GM21619 (cell line): Measurements from ENCODE around the gene ACTA1.
"Not testable (repeated sequence)": the region's sequence is repeated elsewhere in the genome, so short reads cannot be mapped to it uniquely, and the experiment has no call there.

Source experiments
- ATAC-seq: cut with Tn5 transposase; IDR thresholded peaks from one replicate; pipeline ENCODE4 v1.9.1; 2021; ENCODE audit not compliant: unreplicated experiment

ACTA1 gene

DNA sequence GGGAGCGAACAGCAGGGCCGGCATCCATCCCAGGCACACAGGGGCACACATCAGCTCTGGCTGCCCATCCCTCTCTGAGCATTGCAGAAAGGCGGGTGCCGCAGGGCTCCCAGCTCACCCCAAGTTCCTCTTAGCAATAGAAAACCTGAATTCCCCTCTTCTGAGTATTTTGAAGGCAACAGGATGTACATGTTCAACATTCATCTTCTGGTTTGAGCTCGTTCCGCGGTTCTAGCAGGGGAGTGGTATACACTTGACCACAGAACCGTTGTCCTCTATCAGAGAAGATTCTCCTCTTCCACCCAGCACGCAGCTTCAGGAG is 23.6 kb downstream of the ACTA1 start:
- ATAC-seq, result no peak

DNA sequence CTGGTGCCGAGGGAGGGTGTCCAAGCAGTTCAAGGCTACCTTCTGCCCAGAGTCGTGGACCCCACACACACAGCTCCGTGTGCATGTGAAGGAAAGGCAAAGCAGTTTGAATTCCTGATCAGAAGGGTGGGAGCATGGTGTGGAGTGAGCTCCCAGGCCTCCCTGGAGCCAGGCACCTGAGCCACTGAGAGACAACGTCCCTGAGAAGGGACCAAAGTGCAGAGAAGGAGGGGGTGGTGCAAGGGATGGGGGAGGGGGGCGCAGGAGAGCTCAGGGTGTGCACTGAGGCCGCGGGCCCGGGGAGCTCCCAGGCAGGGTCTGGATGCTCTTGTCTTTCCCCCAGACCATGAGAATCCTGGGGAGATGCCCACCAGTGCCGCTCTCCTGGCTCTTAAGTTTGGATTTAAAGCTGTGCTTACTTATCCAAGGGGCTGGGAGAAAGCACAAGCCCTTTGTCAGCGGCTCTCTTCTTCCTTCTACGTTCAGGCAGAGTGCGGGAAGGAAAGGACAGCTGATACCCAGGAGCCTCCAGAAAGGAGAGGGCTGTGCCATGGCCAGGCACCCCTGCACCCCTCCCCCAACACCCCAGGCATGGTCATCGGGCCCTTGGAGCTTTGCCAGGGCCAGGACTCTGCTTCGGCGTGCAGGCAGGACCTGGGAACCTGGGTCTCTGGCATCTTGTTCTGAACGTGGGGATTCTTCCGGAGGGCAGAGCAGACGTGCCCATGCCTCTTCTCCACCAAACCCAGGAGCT is 24.1 kb downstream of the ACTA1 start:
- no peak for ATAC-seq

DNA sequence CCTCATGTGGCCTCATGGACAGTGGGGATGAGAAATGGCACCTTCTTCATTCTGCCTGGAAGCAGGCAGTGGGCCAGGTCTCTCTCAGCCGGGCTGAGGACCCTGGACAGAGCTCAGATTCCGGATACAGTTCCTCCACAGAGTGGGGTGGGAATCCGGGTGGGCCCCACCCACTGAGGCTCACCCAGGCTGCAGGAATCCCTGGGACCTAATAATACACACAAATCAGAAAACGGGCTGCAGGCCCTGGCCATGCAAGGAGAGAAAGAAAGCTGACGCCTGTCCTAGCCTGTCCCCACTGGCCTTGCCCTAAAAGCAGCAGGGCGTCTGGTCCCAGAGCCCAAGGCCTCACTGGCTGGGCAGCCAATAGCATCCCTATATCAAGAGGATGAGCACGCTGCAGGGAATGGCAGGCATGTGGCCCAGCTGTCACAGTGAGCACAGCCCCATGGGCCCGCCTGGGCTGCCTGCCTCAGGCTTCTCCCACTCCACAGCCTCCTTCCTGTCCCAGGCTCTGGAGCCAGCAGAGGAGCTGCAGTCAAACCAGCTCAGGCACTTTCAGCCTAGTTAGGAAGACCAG is 25.3 kb downstream of the ACTA1 start:
- no peak for ATAC-seq

DNA sequence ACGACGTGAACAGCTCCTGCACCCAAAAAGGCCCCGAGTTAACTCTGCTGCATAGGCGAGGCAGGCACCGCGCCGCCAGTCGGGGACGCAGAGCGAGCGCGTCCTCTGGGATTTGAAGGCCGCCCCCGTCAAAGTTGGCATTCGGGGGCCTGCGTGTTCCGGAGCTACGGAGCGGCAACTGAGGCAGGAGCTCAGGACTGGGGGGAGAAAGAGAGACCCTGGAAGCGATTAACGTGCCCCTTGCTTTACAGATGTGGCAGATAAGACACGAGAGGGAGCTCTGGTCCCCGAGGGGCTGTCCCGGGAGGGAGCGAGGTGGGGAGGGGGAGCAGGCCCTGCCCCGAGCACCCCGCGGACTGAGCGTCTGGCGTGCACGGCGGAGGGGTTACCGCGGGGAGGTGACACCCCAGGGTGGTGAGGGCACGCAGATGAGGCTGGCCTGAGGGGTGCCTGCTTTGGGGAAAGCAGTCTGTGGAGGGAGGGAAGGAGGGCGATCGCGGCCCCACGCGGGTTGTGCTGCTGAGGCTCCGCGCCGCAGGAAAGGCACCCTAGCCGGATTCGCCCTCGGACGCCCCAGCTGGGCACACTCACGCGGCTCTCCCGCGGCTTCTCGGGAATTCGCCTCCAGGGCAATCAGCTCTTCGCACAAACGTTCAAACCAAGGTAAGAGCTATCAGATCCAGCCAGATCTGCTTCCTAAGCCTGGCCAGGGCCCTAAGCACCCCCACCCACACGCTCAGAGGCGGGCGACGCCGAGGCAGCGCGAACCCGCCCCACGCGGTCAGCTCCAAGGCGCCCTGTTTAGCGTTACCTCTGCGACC is 26.5 kb downstream of the ACTA1 start:
- ATAC-seq, result no peak

DNA sequence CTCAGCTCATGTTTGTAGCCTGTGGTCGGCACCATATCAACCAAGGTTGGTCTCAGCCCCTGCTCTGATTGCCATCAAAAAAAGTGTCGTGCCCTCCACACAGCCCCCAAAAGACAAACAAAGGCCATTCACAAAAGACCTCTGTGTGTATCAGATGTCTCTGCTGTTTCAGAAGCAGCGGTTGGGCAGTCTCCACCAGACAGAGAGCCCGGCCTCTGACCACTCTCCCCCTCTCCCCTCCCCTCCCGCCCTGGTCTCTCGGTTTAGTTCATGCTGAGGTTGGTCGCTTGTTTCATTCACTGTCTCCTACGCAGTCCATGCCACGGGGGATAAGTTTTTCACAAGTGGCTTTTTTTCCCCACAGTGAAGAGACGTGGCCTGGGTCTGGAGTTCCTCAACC is 27.1 kb downstream of the ACTA1 start:
- no peak for ATAC-seq

DNA sequence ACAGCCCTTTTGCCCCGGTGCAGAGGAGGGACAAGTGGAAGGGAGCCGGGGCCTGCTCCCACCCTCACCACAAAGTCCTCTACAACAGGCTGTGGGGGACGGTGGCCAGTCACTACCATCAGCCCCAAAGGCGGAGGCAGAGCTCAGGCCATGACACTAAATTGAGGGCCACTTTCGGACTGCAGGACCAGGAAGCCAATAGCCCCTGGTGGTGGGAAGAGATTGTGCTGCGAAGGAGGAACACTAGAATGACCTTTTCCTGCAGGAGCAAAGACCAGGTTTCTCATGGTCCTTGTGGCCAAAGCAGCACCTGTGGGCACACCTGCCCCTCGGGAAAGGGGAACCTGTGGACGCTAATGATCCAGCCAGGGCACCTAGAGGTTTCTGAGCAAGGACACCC is 30.3 kb downstream of the ACTA1 start:
- ATAC-seq, result no peak

DNA sequence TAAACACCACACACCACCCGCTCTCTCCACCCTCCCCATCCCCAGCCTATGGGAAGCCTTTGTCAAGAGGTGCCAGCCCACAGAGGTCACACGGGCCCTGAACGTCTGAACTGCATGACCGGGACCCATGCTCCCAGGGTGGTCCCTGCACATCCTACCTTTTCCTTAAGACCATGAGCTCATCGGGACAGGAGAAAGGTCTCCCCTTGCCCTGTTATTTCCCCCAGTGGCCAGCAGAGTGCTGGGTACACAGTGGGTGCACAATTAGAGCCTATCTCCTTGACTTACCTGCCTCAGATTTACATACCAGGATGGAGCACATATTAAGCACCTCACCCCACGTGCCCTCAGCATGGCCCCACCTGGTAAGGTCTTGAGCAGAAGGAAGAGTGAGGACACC is 30.9 kb downstream of the ACTA1 start:
- no peak for ATAC-seq

DNA sequence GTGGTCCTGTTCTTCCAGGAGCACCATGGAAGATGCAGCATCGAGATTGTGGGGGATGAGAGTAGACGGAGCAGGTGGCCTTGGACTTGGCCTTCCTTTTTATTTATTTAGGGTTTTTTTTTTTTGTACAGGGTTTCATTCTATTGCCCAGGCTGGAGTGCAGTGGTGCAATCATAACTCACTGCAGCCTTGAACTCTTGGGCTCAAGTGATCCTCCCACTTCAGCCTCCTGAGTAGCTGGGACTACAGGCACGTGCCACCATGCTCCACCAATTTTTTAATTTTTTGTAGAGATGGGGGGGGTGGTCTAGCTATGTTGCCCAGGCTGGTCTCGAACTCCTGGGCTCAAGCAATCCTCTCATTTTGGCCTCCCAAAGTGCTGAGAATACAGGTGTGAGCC is 31.6 kb downstream of the ACTA1 start:
- ATAC-seq, result not testable (repeated sequence)

DNA sequence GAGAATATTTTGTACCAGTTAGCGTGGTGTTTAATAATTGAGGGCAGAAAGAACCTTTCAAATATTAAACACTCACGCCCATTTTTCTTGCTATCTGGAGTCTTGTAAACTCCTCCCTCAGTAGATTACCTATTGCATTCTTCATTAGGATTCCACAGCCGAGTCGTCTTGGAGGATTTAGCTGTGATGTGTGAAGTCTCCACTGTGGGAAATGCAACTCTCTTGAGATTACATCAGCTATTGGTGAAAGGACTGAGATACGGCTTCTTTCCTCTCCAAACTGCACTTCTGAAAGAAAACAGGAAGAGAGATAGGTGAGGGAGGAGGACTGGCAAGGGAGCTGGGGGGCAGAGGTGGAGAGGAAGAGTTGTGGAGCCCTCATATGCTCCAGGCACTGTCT is 36.1 kb downstream of the ACTA1 start:
- no peak for ATAC-seq

DNA sequence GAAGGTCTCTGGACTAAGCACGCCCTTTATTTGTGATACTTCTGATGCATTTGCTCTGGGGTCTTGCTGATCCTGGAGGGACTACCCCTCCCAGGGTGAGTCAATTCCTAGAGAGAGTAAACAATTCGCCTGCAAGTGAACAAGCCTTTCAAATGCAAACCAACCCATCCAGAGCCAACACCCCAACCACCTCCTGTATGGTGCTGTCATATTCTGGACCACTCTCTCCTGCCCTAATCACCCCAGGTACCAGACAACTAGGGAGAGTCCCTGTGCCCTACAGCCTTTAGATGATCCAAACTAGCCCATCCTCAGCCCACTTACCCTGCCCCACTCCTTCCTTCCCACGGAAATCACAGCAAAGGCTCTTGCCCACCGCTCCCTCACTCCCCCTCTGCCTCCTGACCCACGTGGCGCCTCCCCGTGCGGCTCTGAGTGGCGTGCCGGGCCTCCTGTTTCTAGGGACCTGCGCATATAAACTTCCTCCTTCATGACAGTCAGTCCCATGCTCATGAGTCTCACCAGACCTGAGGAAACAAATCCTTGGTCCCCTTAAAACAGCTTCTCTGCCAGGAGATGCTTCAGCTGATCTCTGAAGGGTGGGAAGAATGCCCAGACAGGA is 37.2 kb downstream of the ACTA1 start:
- no peak for ATAC-seq

DNA sequence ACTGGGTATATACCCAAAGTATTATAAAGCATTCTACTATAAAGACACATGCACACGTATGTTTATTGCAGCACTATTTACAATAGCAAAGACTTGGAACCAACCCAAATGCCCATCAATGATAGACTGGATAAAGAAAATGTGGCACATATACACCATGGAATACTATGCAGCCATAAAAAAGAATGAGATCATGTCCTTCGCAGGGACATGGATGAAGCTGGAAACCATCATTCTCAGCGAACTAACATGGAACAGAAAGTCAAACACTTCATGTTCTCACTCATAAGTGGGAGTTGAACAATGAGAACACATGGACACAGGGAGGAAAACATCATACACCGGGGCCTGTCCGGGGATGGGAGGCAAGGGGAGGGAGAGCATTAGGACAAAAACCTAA is 39.4 kb downstream of the ACTA1 start:
- ATAC-seq, result not testable (repeated sequence)

DNA sequence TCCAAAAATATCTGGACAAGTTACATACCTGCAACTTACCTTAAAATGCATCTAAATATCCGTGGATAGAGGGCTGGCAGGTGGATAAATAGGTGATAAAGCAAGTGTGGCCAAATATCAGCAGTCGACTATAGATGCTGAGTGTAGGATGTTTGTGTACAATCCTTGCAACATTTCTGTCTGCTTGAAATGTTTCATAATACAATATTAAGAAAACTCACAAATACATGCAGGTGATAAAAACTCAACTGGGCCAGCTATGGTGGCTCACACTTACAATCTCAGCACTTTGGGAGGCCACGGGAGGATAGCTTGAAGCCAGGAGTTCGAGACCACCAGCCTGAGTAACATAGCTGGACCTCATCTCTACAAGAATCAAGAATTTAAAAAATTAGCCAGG is 41.0 kb downstream of the ACTA1 start:
- no peak for ATAC-seq

DNA sequence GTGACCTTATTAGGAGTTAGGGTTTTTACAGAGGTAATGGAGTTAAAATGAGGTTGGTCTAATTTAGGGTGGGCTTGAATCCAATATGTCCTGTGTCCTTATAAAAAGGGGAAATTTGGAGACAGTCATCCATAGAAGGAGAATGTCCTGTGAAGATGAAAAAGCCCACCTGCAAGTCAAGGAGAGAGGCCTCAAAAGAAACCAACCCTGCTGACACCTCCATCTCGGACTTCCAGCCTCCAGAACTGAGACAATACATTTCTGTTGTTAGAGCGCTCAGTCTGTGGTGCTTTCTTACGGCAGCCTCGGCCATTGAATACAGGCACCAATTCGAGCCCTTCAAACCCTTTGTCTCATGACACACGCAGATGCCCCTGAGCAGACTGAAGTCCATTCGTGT is 43.8 kb downstream of the ACTA1 start:
- no peak for ATAC-seq

DNA sequence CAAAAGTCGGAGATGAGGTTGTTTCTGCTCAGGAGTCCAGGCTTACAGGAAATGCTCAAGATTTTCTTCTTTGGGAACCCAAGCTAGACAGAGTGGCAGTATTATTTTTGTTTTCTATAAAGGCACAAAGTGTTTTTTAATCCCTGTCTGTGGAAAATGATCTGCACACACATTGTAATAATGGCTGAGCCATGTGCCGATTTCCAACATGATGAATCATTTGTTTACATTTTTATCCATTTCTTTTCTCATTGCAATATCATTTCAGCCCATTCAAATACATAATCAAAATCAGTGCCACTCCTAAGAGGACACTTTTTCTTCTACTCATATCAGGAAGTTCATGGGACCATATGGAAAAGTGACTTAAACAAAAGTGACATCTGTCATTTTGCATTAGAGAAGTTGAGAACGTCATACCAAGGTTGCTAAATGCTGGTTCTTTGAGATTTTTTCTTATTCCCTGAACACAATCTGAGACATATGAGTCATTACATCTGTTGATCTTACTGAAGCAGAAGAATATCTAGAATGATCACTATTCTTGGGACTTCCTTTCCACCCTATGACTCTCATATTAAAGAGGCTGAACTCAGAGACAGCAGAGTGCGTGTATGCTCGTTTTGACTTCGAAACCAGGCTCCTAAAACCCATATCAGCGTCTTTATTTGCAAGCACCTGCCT is 44.9 kb downstream of the ACTA1 start:
- ATAC-seq, result no peak

DNA sequence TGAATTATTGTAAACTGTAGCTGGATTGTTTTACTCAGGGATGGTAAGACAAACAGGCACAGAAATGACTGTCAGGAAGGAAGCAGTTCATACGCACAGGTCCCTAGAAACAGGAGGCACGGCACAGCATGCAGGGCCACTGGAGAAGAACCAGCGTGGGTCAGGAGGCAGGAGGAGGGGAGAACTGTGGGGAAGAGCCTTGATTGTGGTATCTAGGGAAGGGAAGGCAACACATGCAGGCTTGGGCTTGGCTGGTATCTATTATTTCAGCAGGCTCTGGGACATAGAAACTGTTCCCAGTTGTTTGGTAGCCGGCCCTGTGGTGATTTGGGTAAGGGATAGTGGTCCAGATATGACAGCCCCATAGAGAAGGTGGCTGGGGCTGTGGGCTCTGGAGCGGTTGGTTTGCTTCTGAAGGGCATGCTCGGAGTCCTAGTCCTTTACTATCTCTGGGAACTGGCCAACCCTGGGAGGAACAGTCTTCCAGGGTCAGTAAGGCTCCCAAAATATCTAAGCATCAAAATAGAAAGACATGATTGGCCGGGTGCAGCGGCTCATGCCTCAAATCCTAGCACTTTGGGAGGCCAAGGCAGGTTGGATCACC is 47.9 kb downstream of the ACTA1 start:
- ATAC-seq, result no peak

DNA sequence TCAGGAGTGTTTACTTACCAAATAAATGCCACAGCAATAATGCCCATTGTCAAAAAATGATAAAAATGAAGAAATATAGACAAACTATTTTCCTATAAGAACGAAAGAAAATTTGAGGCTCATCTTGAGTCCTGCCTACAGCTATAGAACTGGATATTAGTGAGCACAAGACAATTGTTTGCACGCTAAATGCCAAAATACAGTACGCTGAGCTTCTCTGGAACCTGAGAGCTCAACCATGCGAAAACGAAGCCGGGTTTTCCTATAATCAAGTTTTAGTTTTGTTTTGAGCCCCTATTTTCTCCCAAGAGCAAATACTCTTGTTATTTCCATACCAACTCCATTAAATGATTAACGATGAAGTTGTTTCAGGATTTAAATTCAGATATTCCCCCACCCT is 49.1 kb downstream of the ACTA1 start:
- no peak for ATAC-seq

DNA sequence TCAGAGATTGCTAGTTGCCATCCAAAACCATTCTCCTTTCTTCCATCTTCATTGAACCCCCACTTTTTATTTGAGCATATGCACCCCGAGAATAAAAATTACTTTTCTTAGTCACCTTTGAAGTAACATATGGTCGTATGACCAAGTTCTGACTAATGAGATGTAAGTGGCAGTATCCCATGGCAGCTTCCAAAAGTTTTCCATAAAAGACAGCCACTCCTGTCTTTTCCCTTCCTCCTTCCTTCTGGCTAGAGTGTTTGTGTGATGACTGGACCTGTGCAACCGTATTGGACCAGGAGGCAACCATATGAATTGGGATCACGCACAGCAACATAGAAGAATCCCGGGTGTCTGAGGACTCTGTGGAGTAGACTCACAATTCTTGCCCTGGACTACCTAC is 49.9 kb downstream of the ACTA1 start:
- ATAC-seq, result no peak

DNA sequence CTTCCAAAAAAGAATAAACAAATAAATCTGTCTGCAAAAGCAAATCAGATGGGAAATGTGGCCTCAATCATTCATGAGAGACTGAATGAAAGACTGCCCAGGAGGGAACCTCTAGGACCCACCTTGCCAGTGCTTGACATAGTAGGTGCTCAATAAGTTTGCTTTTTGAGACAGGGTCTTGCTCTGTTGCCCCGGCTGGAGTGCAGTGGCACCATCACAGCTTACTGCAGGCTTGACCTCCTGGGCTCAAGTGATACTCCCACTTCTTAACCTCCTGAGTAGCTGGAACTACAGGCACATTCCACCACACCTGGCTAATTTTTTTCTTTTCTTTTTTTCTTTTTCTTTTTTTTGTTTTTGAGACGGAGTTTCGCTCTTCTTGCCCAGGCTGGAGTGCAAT is 50.7 kb downstream of the ACTA1 start:
- ATAC-seq, result no peak
